ACC112 (cell line): ENCODE results near the gene TNK1.

Experiments
- H2AFZ ChIP-seq: fragments of 200-600 bp; sonication (generic); one replicate; pipeline ENCODE4 v1.6.0; 2017; ENCODE audit warnings: antibody characterized with exemption, low read length; ENCODE audit not compliant: unreplicated experiment
- H3K27ac ChIP-seq: fragments of 200-600 bp; sonication (generic); 2 replicates; pipeline ENCODE4 v1.5.1; 2014; ENCODE audit warnings: low read depth, mild to moderate bottlenecking, antibody characterized with exemption, low read length, moderate library complexity
- H3K27me3 ChIP-seq: fragments of 200-600 bp; sonication (generic); 2 replicates; pipeline ENCODE4 v1.6.1; 2014; ENCODE audit warnings: mild to moderate bottlenecking, antibody characterized with exemption, low read length, moderate library complexity, mixed read lengths; ENCODE audit not compliant: insufficient read depth
- H3K36me3 ChIP-seq: fragments of 200-600 bp; sonication (generic); 2 replicates; pipeline ENCODE4 v1.6.1; 2016; ENCODE audit warnings: mild to moderate bottlenecking, antibody characterized with exemption, low read length, moderate library complexity, mixed read lengths; ENCODE audit not compliant: insufficient read depth
- H3K4me1 ChIP-seq: fragments of 200-600 bp; sonication (generic); one replicate; pipeline ENCODE4 v1.6.1; 2016; ENCODE audit warnings: low read length, mixed read lengths; ENCODE audit not compliant: insufficient read depth, unreplicated experiment, control insufficient read depth
- H3K4me3 ChIP-seq: fragments of 200-600 bp; sonication (generic); 2 replicates; pipeline ENCODE4 v1.5.1; 2014; ENCODE audit warnings: mild to moderate bottlenecking, low read depth, low read length
- H3K79me2 ChIP-seq: fragments of 200-600 bp; sonication (generic); one replicate; pipeline ENCODE4 v1.6.0; 2016; ENCODE audit warnings: low read length; ENCODE audit not compliant: control insufficient read depth, unreplicated experiment, insufficient read depth

TNK1 gene

DNA sequence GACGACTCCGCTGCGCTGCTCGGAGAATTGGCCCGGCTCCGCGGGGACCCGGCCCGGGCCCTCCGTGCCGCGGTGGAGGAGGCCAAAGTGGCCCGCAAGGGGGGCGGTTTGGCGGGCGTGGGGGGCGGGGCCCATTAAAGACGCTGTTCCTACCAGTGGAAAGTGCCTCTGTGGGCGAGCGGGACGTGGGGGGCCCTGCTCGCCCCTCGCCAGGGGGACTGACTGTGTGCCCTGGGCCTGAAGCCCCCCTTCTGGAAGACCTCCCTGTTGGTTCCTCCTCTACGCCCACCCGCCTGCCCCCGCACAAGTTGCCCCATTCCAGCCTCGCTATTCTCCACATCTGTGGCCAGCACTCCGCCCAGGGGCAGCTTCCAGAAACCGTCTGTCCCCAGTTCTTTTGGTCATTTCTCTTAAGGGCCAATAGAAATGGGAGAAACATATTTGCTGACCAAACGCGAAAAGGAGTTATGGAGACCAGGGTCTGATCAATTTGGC is 56.5 kb downstream of the TNK1 start:
- peak overlapping the region; percentile 74 for H3K4me3 ChIP-seq
- peaks cover 16% of the 10 kb centered on the region for H3K27me3 ChIP-seq
- H3K4me1 ChIP-seq: peaks cover 9% of the 10 kb centered on the region
- H2AFZ ChIP-seq: no peak overlapping the region
- H3K27ac ChIP-seq: no peak overlapping the region
- no peaks in the 10 kb centered on the region for H3K36me3 ChIP-seq
- no peaks in the 10 kb centered on the region for H3K79me2 ChIP-seq

DNA sequence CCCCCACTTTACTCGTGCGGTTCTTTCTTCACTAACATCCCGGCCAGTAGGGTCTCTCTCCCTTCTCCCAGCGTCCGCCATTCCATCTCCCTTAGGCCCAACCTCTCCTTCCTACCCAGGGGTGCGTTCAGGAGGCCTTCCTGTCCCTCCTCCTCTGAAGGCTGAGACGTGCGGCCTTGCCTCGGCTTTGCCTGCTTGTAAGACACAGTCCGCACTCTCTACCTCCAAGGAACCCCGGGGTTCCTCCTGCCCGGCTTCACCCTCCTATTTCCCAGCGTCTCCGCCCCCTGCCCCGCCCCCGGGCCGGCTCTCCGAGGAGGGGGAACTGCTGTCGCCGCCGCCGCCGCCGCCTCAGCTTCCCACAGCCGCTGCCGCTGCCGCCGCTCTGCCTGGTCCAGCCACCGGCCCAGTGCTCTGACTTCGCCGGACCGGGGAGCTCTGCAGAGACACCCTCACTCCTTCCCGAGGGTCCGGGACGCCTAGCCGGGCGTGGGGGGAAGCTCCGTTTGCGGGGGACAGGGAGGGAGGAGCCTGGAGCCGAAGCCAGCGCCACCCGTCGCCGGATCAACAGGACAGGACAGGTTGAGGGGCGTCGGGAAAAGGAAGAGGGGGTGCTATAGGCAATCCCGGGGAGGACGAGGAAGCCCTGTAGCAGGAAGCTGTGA is 57.2 kb downstream of the TNK1 start:
- Histone ChIP-seq H2AFZ (no peak overlapping the region), H3K36me3 (no peaks in the 10 kb centered on the region), H3K4me1 (peaks cover 9% of the 10 kb centered on the region), H3K27ac (no peak overlapping the region), H3K79me2 (no peaks in the 10 kb centered on the region), H3K4me3 (peak overlapping the region; percentile 74), H3K27me3 (peaks cover 16% of the 10 kb centered on the region)

DNA sequence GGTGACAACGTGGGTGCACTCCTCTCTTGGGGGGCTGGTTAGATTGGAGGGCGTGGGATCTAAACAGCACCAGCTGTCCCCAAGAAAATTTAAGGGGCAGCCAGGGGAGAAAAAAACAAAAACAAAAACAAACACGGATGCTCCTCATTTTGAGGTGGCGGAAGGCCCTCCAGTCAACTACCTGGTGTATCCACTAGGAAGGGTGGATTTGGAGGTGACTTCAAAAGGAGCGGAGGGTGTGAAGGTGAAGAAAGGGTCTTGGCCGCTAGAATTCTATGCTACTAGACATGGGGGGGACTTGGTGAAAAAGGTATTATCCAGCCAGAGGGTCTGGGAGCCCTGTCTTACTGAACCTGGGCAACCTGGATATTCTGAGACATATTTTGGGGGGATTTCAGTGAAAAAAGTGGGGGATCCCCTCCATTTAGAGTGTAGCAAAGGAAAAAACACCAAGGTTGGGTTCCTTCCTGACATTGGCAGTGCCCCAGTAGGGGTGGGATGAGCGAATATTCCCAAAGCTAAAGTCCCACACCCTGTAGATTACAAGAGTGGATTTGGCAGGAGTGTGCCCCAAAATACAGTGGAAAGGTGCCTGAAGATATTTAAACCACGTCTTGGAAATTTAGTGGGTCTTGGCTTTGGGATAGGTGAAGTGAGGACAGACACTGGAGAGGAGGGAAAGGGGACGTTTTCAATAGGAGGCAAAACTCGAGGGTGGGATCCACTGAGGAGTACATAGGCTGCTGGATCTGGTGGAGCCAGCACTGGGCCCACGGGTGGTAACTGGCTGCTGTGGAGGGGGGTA is 58.0 kb downstream of the TNK1 start:
- H3K36me3 ChIP-seq: no peaks in the 10 kb centered on the region
- H3K4me3 ChIP-seq: peak overlapping the region; percentile 80
- no peak overlapping the region for H2AFZ ChIP-seq
- no peak overlapping the region for H3K27ac ChIP-seq
- H3K27me3 ChIP-seq: peaks cover 16% of the 10 kb centered on the region
- no peaks in the 10 kb centered on the region for H3K79me2 ChIP-seq
- H3K4me1 ChIP-seq: peaks cover 13% of the 10 kb centered on the region
